Hepatocyte (in vitro differentiated cells): ENCODE data around the gene CATSPERB.

Source experiments
- EZH2 ChIP-seq: fragments of 200-600 bp; sonication (generic); IDR thresholded peaks from 2 replicates; pipeline ENCODE4 v1.6.1; 2016; ENCODE audit warnings: antibody characterized with exemption, mild to moderate bottlenecking, borderline replicate concordance
- EZH2phosphoT487 ChIP-seq: fragments of 200-600 bp; sonication (generic); IDR thresholded peaks from one replicate; pipeline ENCODE4 v1.6.1; 2018; ENCODE audit warnings: antibody characterized with exemption, mild to moderate bottlenecking, low read depth, moderate library complexity; ENCODE audit not compliant: unreplicated experiment, severe bottlenecking
- TF ChIP-seq, protein P1 (sequence below): fragments of 200-600 bp; sonication (generic); IDR thresholded peaks from 2 replicates; pipeline ENCODE4 v1.5.1; 2016; ENCODE audit warnings: antibody characterized with exemption, mild to moderate bottlenecking; ENCODE audit not compliant: poor library complexity

DNA sequence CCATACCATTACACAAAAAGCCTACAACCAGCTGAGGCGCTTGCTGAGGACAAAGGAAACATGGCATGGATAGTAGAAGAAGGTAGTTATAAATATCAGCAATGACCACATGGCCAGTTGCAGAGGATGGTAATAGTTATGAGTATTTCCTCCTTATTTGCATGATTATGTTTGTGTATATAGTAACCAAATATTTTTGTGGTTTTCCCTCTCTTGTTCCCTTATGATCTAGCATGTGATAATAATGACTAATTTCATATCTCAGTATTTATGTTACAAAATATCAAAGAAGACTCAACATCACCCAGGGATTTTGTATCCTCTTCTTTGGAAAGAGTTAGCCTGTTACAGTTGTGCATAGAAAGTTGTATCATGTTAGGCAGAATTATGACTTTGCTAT is 13.5 kb upstream of the CATSPERB start:
- TF ChIP-seq, protein P1, sequence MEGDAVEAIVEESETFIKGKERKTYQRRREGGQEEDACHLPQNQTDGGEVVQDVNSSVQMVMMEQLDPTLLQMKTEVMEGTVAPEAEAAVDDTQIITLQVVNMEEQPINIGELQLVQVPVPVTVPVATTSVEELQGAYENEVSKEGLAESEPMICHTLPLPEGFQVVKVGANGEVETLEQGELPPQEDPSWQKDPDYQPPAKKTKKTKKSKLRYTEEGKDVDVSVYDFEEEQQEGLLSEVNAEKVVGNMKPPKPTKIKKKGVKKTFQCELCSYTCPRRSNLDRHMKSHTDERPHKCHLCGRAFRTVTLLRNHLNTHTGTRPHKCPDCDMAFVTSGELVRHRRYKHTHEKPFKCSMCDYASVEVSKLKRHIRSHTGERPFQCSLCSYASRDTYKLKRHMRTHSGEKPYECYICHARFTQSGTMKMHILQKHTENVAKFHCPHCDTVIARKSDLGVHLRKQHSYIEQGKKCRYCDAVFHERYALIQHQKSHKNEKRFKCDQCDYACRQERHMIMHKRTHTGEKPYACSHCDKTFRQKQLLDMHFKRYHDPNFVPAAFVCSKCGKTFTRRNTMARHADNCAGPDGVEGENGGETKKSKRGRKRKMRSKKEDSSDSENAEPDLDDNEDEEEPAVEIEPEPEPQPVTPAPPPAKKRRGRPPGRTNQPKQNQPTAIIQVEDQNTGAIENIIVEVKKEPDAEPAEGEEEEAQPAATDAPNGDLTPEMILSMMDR, result no peak
- TF ChIP-seq EZH2phosphoT487 (no peak), EZH2 (no peak)
